Caco-2 (cell line): ENCODE data around the gene BMAL1. TPM values are rescaled to one million over a fixed set of nuclear protein-coding genes. Genes with fewer than 3 reads are reported as not detected.
A peak's percentile ranks its signal among the peaks of the same experiment; 100 is the strongest.

Source experiments
- BruUV-seq: library from RNA; stranded (reverse); fragments of 400-500 nt; replicated peaks from 2 replicates; lab custom pipeline; 2021; lab: Mats Ljungman, UMichigan
- CTCF ChIA-PET: fragments of 300-600 bp; sonication (Branson Sonifier 250); formaldehyde crosslinking; loops from one replicate; lab custom pipeline; 2022; ENCODE audit warnings: antibody characterized with exemption; lab: Charles Lee
- POLR2A ChIA-PET: fragments of 300-600 bp; sonication (Branson Sonifier 250); formaldehyde crosslinking; loops from one replicate; lab custom pipeline; 2022; ENCODE audit warnings: antibody characterized with exemption; lab: Charles Lee
- DNase-seq, 2 experiments: peaks; one replicate each; pipeline versions ENCODE4 v3.0.0 to v3.0.0-alpha.2; 2020 to 2022
- H3K27me3 ChIP-seq: replicated peaks from 2 replicates; pipeline ENCODE4 v1.6.0; 2011; ENCODE audit warnings: low read length; ENCODE audit not compliant: control insufficient read depth, insufficient read depth
- H3K36me3 ChIP-seq: 2 replicates; pipeline ENCODE4 v1.5.1; 2011; ENCODE audit warnings: low read length; ENCODE audit not compliant: control insufficient read depth, insufficient read depth
- H3K4me1 ChIP-seq: fragments of 250-450 bp; sonication (Bioruptor Pico); 2 replicates; pipeline ENCODE4 v1.5.1; 2020; ENCODE audit warnings: mild to moderate bottlenecking
- H3K4me3 ChIP-seq: 2 replicates; pipeline ENCODE4 v1.5.1; 2011; ENCODE audit warnings: low read depth, mild to moderate bottlenecking, control low read depth, low read length
- H3K9me3 ChIP-seq: fragments of 250-450 bp; sonication (Bioruptor Pico); 2 replicates; pipeline ENCODE4 v1.5.1; 2020; ENCODE audit warnings: mild to moderate bottlenecking, moderate library complexity
- H3K27ac Mint-ChIP-seq: one replicate; pipeline ENCODE4 v1.8.0; 2022; ENCODE audit warnings: mixed read lengths; ENCODE audit not compliant: unreplicated experiment
- H3K27me3 Mint-ChIP-seq: one replicate; pipeline ENCODE4 v1.8.0; 2022; ENCODE audit warnings: mixed read lengths; ENCODE audit not compliant: insufficient read depth, unreplicated experiment
- H3K36me3 Mint-ChIP-seq: one replicate; pipeline ENCODE4 v1.8.0; 2022; ENCODE audit warnings: mild to moderate bottlenecking, mixed read lengths; ENCODE audit not compliant: insufficient read depth, unreplicated experiment
- H3K4me1 Mint-ChIP-seq: one replicate; pipeline ENCODE4 v1.8.0; 2022; ENCODE audit warnings: low read depth, mixed read lengths; ENCODE audit not compliant: unreplicated experiment
- H3K4me3 Mint-ChIP-seq: one replicate; pipeline ENCODE4 v1.8.0; 2022; ENCODE audit warnings: mild to moderate bottlenecking, moderate library complexity, mixed read lengths; ENCODE audit not compliant: unreplicated experiment
- H3K9me3 Mint-ChIP-seq: one replicate; pipeline ENCODE4 v1.8.0; 2022; ENCODE audit warnings: mixed read lengths; ENCODE audit not compliant: unreplicated experiment
- intact Hi-C: fragments of 100-400 bp; cut with micrococcal nuclease; formaldehyde crosslinking; loops from one replicate; pipeline ENCODE4 v1.10.0; 2022; ENCODE audit not compliant: unreplicated experiment
- total RNA-seq: library from RNA; stranded (reverse); gene quantifications from 2 replicates; pipeline ENCODE4 v1.2.3, GENCODE V29; 2022
- TF ChIP-seq, protein P1 (sequence below), 2 experiments: fragments of 200-600 bp in 1 of 2; IDR thresholded peaks; 1 replicate in 1 of 2; 2 replicates in 1 of 2; pipeline versions ENCODE4 v1.5.1 to v1.8.0; 2011 to 2022; ENCODE audit warnings: antibody characterized with exemption in 1 of 2, control low read depth in 1 of 2, inconsistent platforms in 1 of 2, low read depth in 1 of 2, low read length in 1 of 2, mild to moderate bottlenecking in 1 of 2, moderate library complexity in 1 of 2; ENCODE audit not compliant: insufficient read depth in 1 of 2, severe bottlenecking in 1 of 2, unreplicated experiment in 1 of 2

The BMAL1 gene
- total RNA-seq, 1 experiment from 2014 or later, result 17.9 TPM

DNA sequence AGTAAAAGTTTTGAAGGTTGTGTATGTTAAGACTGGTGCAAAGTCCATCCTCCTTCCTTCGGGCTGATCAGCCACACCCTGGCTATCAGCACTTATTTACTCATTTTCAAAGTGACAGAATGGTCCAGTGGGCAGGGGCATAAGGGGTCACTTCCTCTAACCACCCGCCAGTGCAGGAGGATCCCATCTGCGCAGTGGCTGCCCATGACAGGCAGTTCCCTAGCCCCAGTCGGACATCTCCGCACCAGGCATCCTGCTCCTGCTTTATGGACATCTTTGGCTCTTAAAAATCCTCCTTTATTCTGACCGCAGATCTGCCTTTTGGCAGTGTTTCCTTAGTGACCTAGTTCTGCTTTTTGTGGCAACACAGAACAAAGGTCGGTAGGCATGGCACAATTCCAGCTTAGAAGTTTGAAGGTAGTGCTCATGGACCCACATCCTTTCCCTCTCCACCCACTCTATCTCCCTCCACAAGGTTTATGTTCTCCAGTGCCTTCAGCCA, 55.9 kb downstream of the BMAL1 start:
- BruUV-seq, result no TSS peak
- no peaks in the 10 kb centered on the region for H3K27me3 ChIP-seq
- TF ChIP-seq, protein P1, sequence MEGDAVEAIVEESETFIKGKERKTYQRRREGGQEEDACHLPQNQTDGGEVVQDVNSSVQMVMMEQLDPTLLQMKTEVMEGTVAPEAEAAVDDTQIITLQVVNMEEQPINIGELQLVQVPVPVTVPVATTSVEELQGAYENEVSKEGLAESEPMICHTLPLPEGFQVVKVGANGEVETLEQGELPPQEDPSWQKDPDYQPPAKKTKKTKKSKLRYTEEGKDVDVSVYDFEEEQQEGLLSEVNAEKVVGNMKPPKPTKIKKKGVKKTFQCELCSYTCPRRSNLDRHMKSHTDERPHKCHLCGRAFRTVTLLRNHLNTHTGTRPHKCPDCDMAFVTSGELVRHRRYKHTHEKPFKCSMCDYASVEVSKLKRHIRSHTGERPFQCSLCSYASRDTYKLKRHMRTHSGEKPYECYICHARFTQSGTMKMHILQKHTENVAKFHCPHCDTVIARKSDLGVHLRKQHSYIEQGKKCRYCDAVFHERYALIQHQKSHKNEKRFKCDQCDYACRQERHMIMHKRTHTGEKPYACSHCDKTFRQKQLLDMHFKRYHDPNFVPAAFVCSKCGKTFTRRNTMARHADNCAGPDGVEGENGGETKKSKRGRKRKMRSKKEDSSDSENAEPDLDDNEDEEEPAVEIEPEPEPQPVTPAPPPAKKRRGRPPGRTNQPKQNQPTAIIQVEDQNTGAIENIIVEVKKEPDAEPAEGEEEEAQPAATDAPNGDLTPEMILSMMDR (IDR thresholded peaks at IDR 0.05; ENCODE audit: insufficient read depth in 1 of 2, low read depth in 1 of 2, low read length in 1 of 2, severe bottlenecking in 1 of 2, unreplicated experiment in 1 of 2), result no peak
- H3K9me3 ChIP-seq, result no peaks in the 10 kb centered on the region
- H3K4me3 ChIP-seq, result no peak overlapping the region
- POLR2A ChIA-PET, result no interaction called here
- CTCF ChIA-PET, result interaction anchor here (1.2 to 2.2 kb wide), 2 partner anchors 117 to 123 kb away, joined by 3 to 11 read pairs; no protein-coding TSS in a partner anchor
- H3K27ac Mint-ChIP-seq, result no peak overlapping the region
- peak in 1 of 2 experiments; percentile 21 for DNase-seq
- H3K4me1 Mint-ChIP-seq, result peaks cover 18% of the 10 kb centered on the region
- peaks cover 25% of the 10 kb centered on the region for H3K4me1 ChIP-seq
- H3K36me3 ChIP-seq, result no peaks in the 10 kb centered on the region
- H3K4me3 Mint-ChIP-seq, result no peak overlapping the region
- H3K27me3 Mint-ChIP-seq, result no peaks in the 10 kb centered on the region
- intact Hi-C loops, result no loop called here
- peaks cover 9% of the 10 kb centered on the region for H3K36me3 Mint-ChIP-seq
- H3K9me3 Mint-ChIP-seq, result no peaks in the 10 kb centered on the region

DNA sequence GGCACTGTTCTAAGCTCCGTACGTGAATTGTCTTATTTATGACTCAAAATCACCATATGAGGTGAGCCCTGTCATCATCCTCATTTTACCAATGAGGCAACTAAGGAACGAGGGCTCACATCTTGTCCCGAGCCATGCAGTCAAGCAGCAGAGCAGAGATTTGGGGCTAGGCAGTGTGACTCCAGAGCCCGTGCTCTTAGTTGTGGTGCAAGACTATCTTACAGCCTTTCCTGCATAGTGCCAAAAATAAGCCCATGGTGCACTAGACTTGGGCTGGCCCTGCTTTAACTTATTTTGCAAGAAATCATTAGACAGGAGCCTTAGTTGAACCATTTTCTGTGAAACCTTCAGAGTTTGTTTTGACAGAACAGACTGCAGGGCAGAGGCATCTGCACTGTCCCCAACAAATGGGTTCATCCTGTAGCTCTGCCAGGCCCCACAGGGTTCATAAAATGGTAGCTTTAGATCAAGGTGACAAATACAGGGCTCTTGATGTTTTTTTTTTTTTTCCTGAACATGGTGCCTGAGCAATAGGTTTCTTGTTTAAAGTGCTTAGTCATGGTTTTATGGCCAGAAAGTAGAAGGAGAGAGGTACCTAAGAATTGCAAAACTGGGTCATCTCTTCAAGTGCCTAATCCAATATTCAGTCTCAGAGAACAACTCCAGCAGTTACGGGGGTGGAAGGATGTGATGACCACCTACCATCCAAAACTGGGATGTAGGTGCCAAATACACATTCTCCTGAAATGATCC, 56.6 kb downstream of the BMAL1 start:
- no peak overlapping the region for H3K27ac Mint-ChIP-seq
- H3K27me3 ChIP-seq, result no peaks in the 10 kb centered on the region
- POLR2A ChIA-PET, result no interaction called here
- H3K4me1 Mint-ChIP-seq, result peaks cover 18% of the 10 kb centered on the region
- H3K36me3 ChIP-seq, result no peaks in the 10 kb centered on the region
- H3K4me3 Mint-ChIP-seq, result no peak overlapping the region
- peaks cover 9% of the 10 kb centered on the region for H3K36me3 Mint-ChIP-seq
- intact Hi-C loops, result no loop called here
- H3K4me3 ChIP-seq, result no peak overlapping the region
- no peak for DNase-seq
- CTCF ChIA-PET, result interaction anchor here (1.2 to 1.4 kb wide), 3 partner anchors 84 to 127 kb away, joined by 3 to 5 read pairs (median 5); no protein-coding TSS in a partner anchor
- no peaks in the 10 kb centered on the region for H3K9me3 ChIP-seq
- no peaks in the 10 kb centered on the region for H3K9me3 Mint-ChIP-seq
- TF ChIP-seq, protein P1 (IDR thresholded peaks at IDR 0.05; ENCODE audit: insufficient read depth in 1 of 2, low read depth in 1 of 2, low read length in 1 of 2, severe bottlenecking in 1 of 2, unreplicated experiment in 1 of 2), result no peak
- H3K27me3 Mint-ChIP-seq, result no peaks in the 10 kb centered on the region
- H3K4me1 ChIP-seq, result peaks cover 25% of the 10 kb centered on the region
- no TSS peak for BruUV-seq

DNA sequence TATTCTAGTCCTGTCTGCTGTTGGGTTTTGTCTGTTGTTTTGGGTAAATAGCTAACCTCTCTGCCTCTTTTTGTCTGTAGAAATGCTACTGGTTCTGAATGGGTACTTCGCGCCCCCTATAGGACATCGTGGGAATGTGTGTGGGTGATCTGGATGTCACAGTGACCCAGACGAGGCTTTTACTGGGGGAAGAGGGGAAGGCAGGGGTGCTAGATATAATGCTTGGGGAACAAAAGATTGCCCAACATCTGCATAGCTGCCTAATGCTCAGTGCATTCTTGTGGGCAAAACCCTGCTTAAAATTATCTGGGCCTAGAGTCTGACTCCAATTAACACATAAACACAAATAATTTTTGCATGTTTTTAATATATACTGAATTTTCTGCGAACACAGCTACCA, 57.7 kb downstream of the BMAL1 start:
- H3K4me3 ChIP-seq, result no peak overlapping the region
- POLR2A ChIA-PET, result interaction anchor here (0.6 kb wide), 1 partner anchor 56 kb away, joined by 3 read pairs; no protein-coding TSS in a partner anchor
- Mint-ChIP-seq H3K4me3 (no peak overlapping the region), H3K4me1 (peaks cover 25% of the 10 kb centered on the region), H3K9me3 (no peaks in the 10 kb centered on the region), H3K36me3 (peaks cover 9% of the 10 kb centered on the region), H3K27me3 (no peaks in the 10 kb centered on the region), H3K27ac (no peak overlapping the region)
- no TSS peak for BruUV-seq
- no peaks in the 10 kb centered on the region for H3K36me3 ChIP-seq
- intact Hi-C loops, result loop anchor here (1.0 to 5.0 kb wide), 2 partner anchors 58 to 125 kb away; partner anchors contain the start of gene BMAL1
- H3K27me3 ChIP-seq, result no peaks in the 10 kb centered on the region
- no peaks in the 10 kb centered on the region for H3K9me3 ChIP-seq
- TF ChIP-seq, protein P1 (IDR thresholded peaks at IDR 0.05; ENCODE audit: insufficient read depth in 1 of 2, low read depth in 1 of 2, low read length in 1 of 2, severe bottlenecking in 1 of 2, unreplicated experiment in 1 of 2), result peak; percentile 74 to 78
- DNase-seq, result peak; percentile 64 to 74
- CTCF ChIA-PET, result interaction anchor here (0.6 to 2.1 kb wide), 7 partner anchors 9 to 128 kb away, joined by 3 to 19 read pairs (median 3); no protein-coding TSS in a partner anchor
- H3K4me1 ChIP-seq, result peaks cover 25% of the 10 kb centered on the region
